GM19025 (cell line): Measurements from ENCODE around the gene ERC2.
"Not testable (repeated sequence)": the region's sequence is repeated elsewhere in the genome, so short reads cannot be mapped to it uniquely, and the experiment has no call there.

Experiments used
- ATAC-seq: cut with Tn5 transposase; IDR thresholded peaks from one replicate; pipeline ENCODE4 v1.9.1; 2021; ENCODE audit warnings: mild to moderate bottlenecking, low read depth, moderate library complexity; ENCODE audit not compliant: unreplicated experiment

ERC2 gene

GRCh38 chr3:56096999-56097398 lies 371.3 kb downstream of the ERC2 start:
- ATAC-seq: no peak

- no peak for ATAC-seq
These were observed 374.1 kb downstream of the ERC2 start for GRCh38 chr3:56094170-56094569.

GRCh38 chr3:56089739-56090138 lies 378.5 kb downstream of the ERC2 start:
- no peak for ATAC-seq

GRCh38 chr3:56087451-56088053 lies 380.7 kb downstream of the ERC2 start:
- no peak for ATAC-seq

GRCh38 chr3:56086355-56086754 lies 381.9 kb downstream of the ERC2 start:
- ATAC-seq: no peak

GRCh38 chr3:56081246-56081645 lies 387.0 kb downstream of the ERC2 start:
- no peak for ATAC-seq

GRCh38 chr3:56076746-56077145 lies 391.5 kb downstream of the ERC2 start:
- no peak for ATAC-seq

- ATAC-seq: no peak
These were observed 393.2 kb downstream of the ERC2 start for GRCh38 chr3:56075089-56075488.

- ATAC-seq: no peak
These were observed 398.5 kb downstream of the ERC2 start for GRCh38 chr3:56069766-56070165.

GRCh38 chr3:56066405-56066804 lies 401.9 kb downstream of the ERC2 start:
- not testable (repeated sequence) for ATAC-seq

- no peak for ATAC-seq
These were observed 403.6 kb downstream of the ERC2 start for GRCh38 chr3:56064684-56065083.

GRCh38 chr3:56061279-56061626 lies 407.0 kb downstream of the ERC2 start:
- ATAC-seq: no peak

GRCh38 chr3:56060521-56061278 lies 407.6 kb downstream of the ERC2 start:
- ATAC-seq: no peak

- ATAC-seq: no peak
These were observed 408.5 kb downstream of the ERC2 start for GRCh38 chr3:56059731-56060130.

GRCh38 chr3:56055951-56056350 lies 412.3 kb downstream of the ERC2 start:
- ATAC-seq: no peak

- no peak for ATAC-seq
These were observed 412.7 kb downstream of the ERC2 start for GRCh38 chr3:56055546-56055945.

GRCh38 chr3:56054844-56055243 lies 413.4 kb downstream of the ERC2 start:
- no peak for ATAC-seq

- ATAC-seq: no peak
These were observed 414.5 kb downstream of the ERC2 start for GRCh38 chr3:56053727-56054126.

GRCh38 chr3:56052188-56052587 lies 416.1 kb downstream of the ERC2 start:
- no peak for ATAC-seq

GRCh38 chr3:56051052-56051451 lies 417.2 kb downstream of the ERC2 start:
- ATAC-seq: no peak

GRCh38 chr3:56048946-56049345 lies 419.3 kb downstream of the ERC2 start:
- ATAC-seq: no peak

GRCh38 chr3:56048331-56048730 lies 419.9 kb downstream of the ERC2 start:
- no peak for ATAC-seq
